Stimulated activated CD8-positive, alpha-beta memory T cell treated with anti-CD3 and anti-CD28 coated beads, Interleukin-7, amount 100 ng/mL, for 1 hour (primary cell): ENCODE data around the gene SGF29.
"Not testable (repeated sequence)": the region's sequence is repeated elsewhere in the genome, so short reads cannot be mapped to it uniquely, and the experiment has no call there.

ENCODE experiments used
- DNase-seq, 2 donors: peaks; one replicate each; pipeline ENCODE4 v3.0.0-alpha.2; 2020; ENCODE audit warnings: low read depth in 2 of 2

SGF29 gene

GRCh38 chr16:28612359-28613280, 58.9 kb downstream of the SGF29 start:
- DNase-seq = not testable (repeated sequence)

GRCh38 chr16:28613912-28614311, 60.2 kb downstream of the SGF29 start:
- not testable (repeated sequence) for DNase-seq

- not testable (repeated sequence) for DNase-seq
Measured at GRCh38 chr16:28614561-28614960, 60.8 kb downstream of the SGF29 start.

- not testable (repeated sequence) for DNase-seq
Measured at GRCh38 chr16:28615486-28616223, 61.9 kb downstream of the SGF29 start.

GRCh38 chr16:28616224-28616577, 62.5 kb downstream of the SGF29 start:
- not testable (repeated sequence) for DNase-seq

GRCh38 chr16:28616636-28617035, 62.9 kb downstream of the SGF29 start:
- DNase-seq = no peak

GRCh38 chr16:28617874-28618273, 64.2 kb downstream of the SGF29 start:
- DNase-seq = no peak

- not testable (repeated sequence) for DNase-seq
Measured at GRCh38 chr16:28620316-28620715, 66.6 kb downstream of the SGF29 start.

GRCh38 chr16:28621481-28622155, 67.9 kb downstream of the SGF29 start:
- no peak for DNase-seq

GRCh38 chr16:28622532-28623171, 68.9 kb downstream of the SGF29 start:
- DNase-seq = not testable (repeated sequence)

- DNase-seq = peak; percentile 20 to 36
Measured at GRCh38 chr16:28623172-28623711, 69.5 kb downstream of the SGF29 start.

GRCh38 chr16:28630905-28631304, 77.2 kb downstream of the SGF29 start:
- not testable (repeated sequence) for DNase-seq

GRCh38 chr16:28636093-28636823, 82.5 kb downstream of the SGF29 start:
- not testable (repeated sequence) for DNase-seq

GRCh38 chr16:28637765-28638164, 84.0 kb downstream of the SGF29 start, which contains the start of gene NPIPB8:
Gene NPIPB8, plus strand, starts transcription at chr16:28638065. Its CDS starts 296 bp downstream, at chr16:28638361.
- DNase-seq = not testable (repeated sequence)

GRCh38 chr16:28638359-28638758, 84.6 kb downstream of the SGF29 start:
- not testable (repeated sequence) for DNase-seq

- DNase-seq = not testable (repeated sequence)
Measured at GRCh38 chr16:28639959-28640358, 86.2 kb downstream of the SGF29 start.
